DND-41 (cell line): ENCODE results near the gene TDRD12.
"Not testable (repeated sequence)": the region's sequence is repeated elsewhere in the genome, so short reads cannot be mapped to it uniquely, and the experiment has no call there.

Experiments used
- ATAC-seq: fragments of 200-7000 bp; cut with Tn5 transposase; 3 replicates; pipeline ENCODE4 v1.9.1; 2021; ENCODE audit warnings: low read depth; ENCODE audit not compliant: insufficient read depth
- DNase-seq: peaks from one replicate; pipeline ENCODE4 v3.0.0-alpha.2; 2020
- H2AFZ ChIP-seq: 2 replicates; pipeline ENCODE4 v1.6.0; 2012; ENCODE audit warnings: low read depth, low read length
- H3K27ac ChIP-seq: 2 replicates; pipeline ENCODE4 v1.5.1; 2012; ENCODE audit warnings: low read length, inconsistent platforms
- H3K27me3 ChIP-seq: fragments of 200-600 bp; sonication (generic); 2 replicates; pipeline ENCODE4 v1.6.0; 2012; ENCODE audit warnings: low read length, mild to moderate bottlenecking, inconsistent platforms; ENCODE audit not compliant: insufficient read depth, poor library complexity
- H3K36me3 ChIP-seq: 2 replicates; pipeline ENCODE4 v1.5.1; 2012; ENCODE audit warnings: low read length, inconsistent platforms; ENCODE audit not compliant: insufficient read depth
- H3K4me1 ChIP-seq: 2 replicates; pipeline ENCODE4 v1.5.1; 2012; ENCODE audit warnings: mild to moderate bottlenecking, low read length; ENCODE audit not compliant: insufficient read depth
- H3K4me2 ChIP-seq: 2 replicates; pipeline ENCODE4 v1.6.0; 2012; ENCODE audit warnings: mild to moderate bottlenecking, moderate library complexity, low read length, inconsistent platforms; ENCODE audit not compliant: insufficient read depth
- H3K4me3 ChIP-seq, 2 experiments: fragments of 200-600 bp in 1 of 2; shearing (Covaris generic) in 1 of 2; 2 replicates each; pipeline ENCODE4 v1.5.1; 2012 to 2016; ENCODE audit warnings: inconsistent platforms in 2 of 2, low read length in 2 of 2, mild to moderate bottlenecking in 2 of 2, low read depth in 1 of 2, moderate library complexity in 1 of 2
- H3K79me2 ChIP-seq: 2 replicates; pipeline ENCODE4 v1.6.0; 2012; ENCODE audit warnings: low read length, inconsistent platforms; ENCODE audit not compliant: insufficient read depth
- H3K9ac ChIP-seq: 2 replicates; pipeline ENCODE4 v1.6.0; 2012; ENCODE audit warnings: low read depth, mild to moderate bottlenecking, inconsistent platforms, low read length, moderate library complexity
- H3K9me3 ChIP-seq: 2 replicates; pipeline ENCODE4 v1.5.1; 2012; ENCODE audit warnings: low read length, moderate library complexity, mild to moderate bottlenecking, inconsistent platforms; ENCODE audit not compliant: insufficient read depth, severe bottlenecking
- H4K20me1 ChIP-seq: 2 replicates; pipeline ENCODE4 v1.6.0; 2012; ENCODE audit warnings: low read length; ENCODE audit not compliant: insufficient read depth
- EZH2 ChIP-seq: IDR thresholded peaks from 3 replicates; pipeline ENCODE4 v1.6.1; 2012; ENCODE audit warnings: borderline replicate concordance, low read depth, mild to moderate bottlenecking, moderate library complexity, low read length, inconsistent platforms; ENCODE audit not compliant: severe bottlenecking
- TF ChIP-seq, protein P1 (sequence below): IDR thresholded peaks from 2 replicates; pipeline ENCODE4 v1.5.1; 2012; ENCODE audit warnings: borderline replicate concordance, low read length, moderate library complexity, mild to moderate bottlenecking; ENCODE audit not compliant: poor library complexity, severe bottlenecking; ENCODE audit errors: extremely low read depth

The TDRD12 gene

DNA sequence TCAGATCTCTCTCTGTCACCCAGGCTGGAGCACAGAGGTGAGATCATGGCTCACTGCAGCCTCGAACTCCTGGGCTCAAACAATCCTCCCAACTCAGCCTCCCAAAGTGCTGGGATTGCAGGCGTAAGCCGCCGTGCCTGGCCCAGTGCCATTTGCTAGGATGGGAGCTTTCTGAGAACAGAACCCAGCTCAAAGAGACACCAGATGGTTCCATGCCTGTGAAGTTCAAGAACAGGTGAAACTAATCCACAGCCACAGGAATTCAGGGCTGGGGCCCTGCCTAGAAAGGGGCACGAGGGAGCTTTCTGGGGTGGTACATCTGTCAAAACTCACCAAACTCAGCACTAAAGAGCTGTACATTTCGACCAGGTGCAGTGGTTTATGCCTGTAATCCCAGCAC is 145.8 kb downstream of the TDRD12 start:
- no peak for ATAC-seq
- no peaks in the 10 kb centered on the region for H3K9me3 ChIP-seq
- H3K27me3 ChIP-seq, result no peaks in the 10 kb centered on the region
- H3K9ac ChIP-seq, result no peak overlapping the region
- no peak overlapping the region for H2AFZ ChIP-seq
- no peak overlapping the region for H3K4me3 ChIP-seq
- no peak overlapping the region for H3K27ac ChIP-seq
- no peak overlapping the region for H3K4me2 ChIP-seq
- TF ChIP-seq, protein P1, sequence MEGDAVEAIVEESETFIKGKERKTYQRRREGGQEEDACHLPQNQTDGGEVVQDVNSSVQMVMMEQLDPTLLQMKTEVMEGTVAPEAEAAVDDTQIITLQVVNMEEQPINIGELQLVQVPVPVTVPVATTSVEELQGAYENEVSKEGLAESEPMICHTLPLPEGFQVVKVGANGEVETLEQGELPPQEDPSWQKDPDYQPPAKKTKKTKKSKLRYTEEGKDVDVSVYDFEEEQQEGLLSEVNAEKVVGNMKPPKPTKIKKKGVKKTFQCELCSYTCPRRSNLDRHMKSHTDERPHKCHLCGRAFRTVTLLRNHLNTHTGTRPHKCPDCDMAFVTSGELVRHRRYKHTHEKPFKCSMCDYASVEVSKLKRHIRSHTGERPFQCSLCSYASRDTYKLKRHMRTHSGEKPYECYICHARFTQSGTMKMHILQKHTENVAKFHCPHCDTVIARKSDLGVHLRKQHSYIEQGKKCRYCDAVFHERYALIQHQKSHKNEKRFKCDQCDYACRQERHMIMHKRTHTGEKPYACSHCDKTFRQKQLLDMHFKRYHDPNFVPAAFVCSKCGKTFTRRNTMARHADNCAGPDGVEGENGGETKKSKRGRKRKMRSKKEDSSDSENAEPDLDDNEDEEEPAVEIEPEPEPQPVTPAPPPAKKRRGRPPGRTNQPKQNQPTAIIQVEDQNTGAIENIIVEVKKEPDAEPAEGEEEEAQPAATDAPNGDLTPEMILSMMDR, result no peak
- no peak for TF ChIP-seq EZH2
- H3K4me1 ChIP-seq, result no peaks in the 10 kb centered on the region
- H3K79me2 ChIP-seq, result no peaks in the 10 kb centered on the region
- no peak for DNase-seq
- no peaks in the 10 kb centered on the region for H4K20me1 ChIP-seq
- no peaks in the 10 kb centered on the region for H3K36me3 ChIP-seq

DNA sequence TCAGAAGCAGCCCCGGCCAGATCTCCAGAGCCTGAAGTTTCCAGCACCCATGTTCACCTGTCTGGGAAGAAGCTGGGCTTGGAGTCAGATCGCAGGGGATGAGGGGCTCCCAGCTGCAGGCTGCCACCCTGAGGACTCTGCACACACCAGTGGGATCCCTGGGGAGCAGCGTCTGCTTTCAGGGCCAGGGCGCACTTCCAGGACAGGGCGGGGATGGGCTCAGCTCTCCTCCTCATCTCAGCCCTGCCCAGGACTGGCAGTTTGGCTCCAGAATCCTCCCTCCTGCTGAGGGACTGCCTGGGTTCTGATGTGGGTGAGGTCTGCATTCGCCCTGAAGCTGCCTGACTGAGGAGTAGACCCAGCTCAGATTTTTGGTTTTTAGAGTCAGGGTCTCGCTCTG is 146.5 kb downstream of the TDRD12 start:
- TF ChIP-seq, protein P1, result no peak
- no peak for TF ChIP-seq EZH2
- no peak overlapping the region for H3K27ac ChIP-seq
- no peak for DNase-seq

DNA sequence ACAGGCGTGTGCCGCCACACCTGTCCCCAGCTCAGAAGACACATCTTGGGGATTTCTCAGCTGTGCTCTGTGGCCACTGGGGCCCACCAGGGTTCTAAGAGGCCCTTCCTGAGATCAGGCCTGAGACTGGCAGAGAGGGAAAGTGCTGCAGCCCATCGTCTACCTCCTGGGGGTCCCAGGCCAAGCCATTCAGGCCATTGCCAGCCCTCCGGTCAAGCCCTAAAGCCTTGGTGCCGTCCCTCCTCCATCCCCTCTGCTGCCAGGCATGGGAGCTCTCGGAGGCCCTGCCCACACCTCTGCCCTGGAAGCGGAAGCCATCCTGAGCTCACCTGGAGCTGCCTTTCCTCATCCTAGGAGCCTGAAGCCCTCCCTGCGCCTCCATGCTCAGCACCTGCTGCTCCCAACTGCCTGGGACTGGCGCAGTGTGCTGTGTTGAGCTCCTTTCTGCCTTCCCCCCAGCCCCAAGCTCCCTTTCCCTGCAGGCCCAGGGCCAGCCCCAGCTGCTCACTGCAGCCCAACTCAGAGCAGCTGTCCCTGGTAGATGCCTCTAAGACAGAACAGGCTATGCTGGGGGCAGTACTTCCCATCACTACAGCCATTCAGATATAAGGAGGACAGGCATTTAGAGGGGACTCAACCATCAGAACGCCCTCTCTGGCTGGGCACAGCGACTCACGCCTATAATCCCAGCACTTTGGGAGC is 147.1 kb downstream of the TDRD12 start:
- no peak overlapping the region for H3K27ac ChIP-seq

More for the DNA sequence above, 146.5 kb downstream of the TDRD12 start:
- Histone ChIP-seq H4K20me1 (no peaks in the 10 kb centered on the region), H3K79me2 (no peaks in the 10 kb centered on the region), H3K9me3 (no peaks in the 10 kb centered on the region), H3K36me3 (no peaks in the 10 kb centered on the region), H2AFZ (no peak overlapping the region), H3K4me2 (no peak overlapping the region), H3K27me3 (no peaks in the 10 kb centered on the region), H3K9ac (no peak overlapping the region), H3K4me3 (no peak overlapping the region), H3K4me1 (no peaks in the 10 kb centered on the region)
- ATAC-seq, result no peak

DNA sequence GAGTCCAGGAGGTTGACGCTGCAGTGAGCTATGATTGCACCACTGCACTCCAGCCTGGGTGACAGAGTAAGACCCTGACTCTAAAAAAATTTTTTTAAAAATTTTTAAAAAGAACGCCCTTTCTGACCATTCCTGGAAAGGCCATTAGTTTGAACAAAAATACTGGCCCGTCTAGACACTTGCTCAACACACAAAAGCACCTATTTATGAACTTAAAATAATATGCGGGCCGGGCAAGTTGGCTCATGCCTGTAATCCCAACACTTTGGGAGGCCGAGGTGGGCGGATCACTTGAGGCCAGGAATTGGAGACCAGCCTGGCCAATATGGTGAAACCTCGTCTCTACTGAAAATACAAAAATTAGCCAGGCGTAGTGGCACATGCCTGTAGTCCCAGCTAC is 147.9 kb downstream of the TDRD12 start:
- H2AFZ ChIP-seq, H3K4me3 ChIP-seq, H4K20me1 ChIP-seq, H3K79me2 ChIP-seq, H3K9ac ChIP-seq, H3K9me3 ChIP-seq, H3K4me2 ChIP-seq, H3K27me3 ChIP-seq, H3K4me1 ChIP-seq, H3K36me3 ChIP-seq, ATAC-seq, H3K27ac ChIP-seq, DNase-seq: not testable (repeated sequence)

More for the DNA sequence above, 147.1 kb downstream of the TDRD12 start:
- no peak overlapping the region for H2AFZ ChIP-seq
- no peaks in the 10 kb centered on the region for H3K36me3 ChIP-seq
- H3K9me3 ChIP-seq, result no peaks in the 10 kb centered on the region
- no peak overlapping the region for H3K4me3 ChIP-seq
- no peak overlapping the region for H3K4me2 ChIP-seq
- no peaks in the 10 kb centered on the region for H4K20me1 ChIP-seq
- no peaks in the 10 kb centered on the region for H3K27me3 ChIP-seq
- no peaks in the 10 kb centered on the region for H3K4me1 ChIP-seq
- no peak for TF ChIP-seq EZH2
- TF ChIP-seq, protein P1, result no peak
- H3K79me2 ChIP-seq, result no peaks in the 10 kb centered on the region
- no peak for DNase-seq
- no peak for ATAC-seq
- H3K9ac ChIP-seq, result no peak overlapping the region
